Naive thymus-derived CD4-positive, alpha-beta T cell (primary cell): ENCODE results near the gene E2F4. TPM values are rescaled to one million over a fixed set of nuclear protein-coding genes. Genes with fewer than 3 reads are reported as not detected.

Source experiments
- ATAC-seq: fragments of 150-1000 bp; cut with Tn5 transposase; 2 replicates; pipeline ENCODE4 v1.10.0; 2021; ENCODE audit warnings: mild to moderate bottlenecking, moderate library complexity
- CTCF ChIA-PET: fragments of 350-600 bp; sonication (Branson Sonifier 250); formaldehyde crosslinking; loops from one replicate; lab custom pipeline; 2021; ENCODE audit warnings: antibody characterized with exemption; lab: Charles Lee
- POLR2A ChIA-PET: fragments of 350-600 bp; sonication (Branson Sonifier 250); formaldehyde crosslinking; loops from one replicate; lab custom pipeline; 2021; ENCODE audit warnings: antibody characterized with exemption, inconsistent platforms; lab: Charles Lee
- DNase-seq, 9 donors: peaks; one replicate each; pipeline versions ENCODE4 v3.0.0 to v3.0.0-alpha.2; 2020 to 2022; ENCODE audit warnings: mixed read lengths in 1 of 9
- H3K27ac ChIP-seq: one replicate; pipeline ENCODE4 v1.7.0; 2013; ENCODE audit warnings: mild to moderate bottlenecking, low read depth, low read length, moderate library complexity
- H3K27me3 ChIP-seq, 2 donors: one replicate each; pipeline ENCODE4 v1.7.0; 2013; ENCODE audit warnings: low read length in 2 of 2, mild to moderate bottlenecking in 2 of 2, moderate library complexity in 2 of 2; ENCODE audit not compliant: control insufficient read depth in 2 of 2, insufficient read depth in 2 of 2
- H3K36me3 ChIP-seq, 3 experiments: 1 replicate in 2 of 3; 2 replicates in 1 of 3; pipeline ENCODE4 v1.7.0; 2013; ENCODE audit warnings: low read length in 3 of 3, mild to moderate bottlenecking in 3 of 3, moderate library complexity in 1 of 3; ENCODE audit not compliant: insufficient read depth in 3 of 3, control insufficient read depth in 2 of 3
- H3K4me1 ChIP-seq, 2 donors: one replicate each; pipeline ENCODE4 v1.7.0; 2013; ENCODE audit warnings: low read length in 2 of 2, mild to moderate bottlenecking in 2 of 2, moderate library complexity in 1 of 2; ENCODE audit not compliant: control insufficient read depth in 2 of 2, insufficient read depth in 2 of 2
- H3K4me3 ChIP-seq: 2 replicates; pipeline ENCODE4 v1.7.0; 2013; ENCODE audit warnings: mild to moderate bottlenecking, low read length
- H3K9me3 ChIP-seq, 3 experiments: 1 replicate in 2 of 3; 2 replicates in 1 of 3; pipeline ENCODE4 v1.7.0; 2013; ENCODE audit warnings: low read length in 3 of 3; ENCODE audit not compliant: control insufficient read depth in 2 of 3
- H3K27ac Mint-ChIP-seq, 9 donors: one replicate each; pipeline ENCODE4 v1.8.0; 2020 to 2022; ENCODE audit warnings: mixed read lengths in 9 of 9, mild to moderate bottlenecking in 8 of 9, moderate library complexity in 5 of 9, inconsistent platforms in 2 of 9
- H3K27me3 Mint-ChIP-seq, 5 donors: one replicate each; pipeline ENCODE4 v1.8.0; 2021 to 2022; ENCODE audit warnings: mixed read lengths in 5 of 5, mild to moderate bottlenecking in 1 of 5
- H3K36me3 Mint-ChIP-seq, 5 donors: one replicate each; pipeline ENCODE4 v1.8.0; 2020 to 2022; ENCODE audit warnings: mixed read lengths in 5 of 5, mild to moderate bottlenecking in 3 of 5, inconsistent platforms in 1 of 5
- H3K4me1 Mint-ChIP-seq, 7 donors: one replicate each; pipeline ENCODE4 v1.8.0; 2020 to 2022; ENCODE audit warnings: mixed read lengths in 7 of 7, mild to moderate bottlenecking in 3 of 7, inconsistent platforms in 1 of 7
- H3K4me3 Mint-ChIP-seq, 10 donors: one replicate each; pipeline ENCODE4 v1.8.0; 2020 to 2022; ENCODE audit warnings: mild to moderate bottlenecking in 10 of 10, mixed read lengths in 10 of 10, moderate library complexity in 6 of 10, inconsistent platforms in 2 of 10
- H3K9me3 Mint-ChIP-seq, 11 donors: one replicate each; pipeline ENCODE4 v1.8.0; 2020 to 2022; ENCODE audit warnings: mixed read lengths in 11 of 11, mild to moderate bottlenecking in 4 of 11, inconsistent platforms in 1 of 11, moderate library complexity in 1 of 11
- intact Hi-C, 2 donors: fragments of 100-400 bp; cut with micrococcal nuclease; formaldehyde crosslinking; loops; one replicate each; pipeline ENCODE4 v1.15.1; 2023
- polyA plus RNA-seq, 2 donors: library from polyadenylated mRNA; unstranded; fragments of 300-500 nt; fragmentation: Illumina TruSeq; gene quantifications; one replicate each; pipeline ENCODE4 v1.2.3, GENCODE V29; 2021
- total RNA-seq, 6 experiments: library from RNA in 5 of 6; stranded (reverse) in 5 of 6; gene quantifications; 1 replicate in 5 of 6; 2 replicates in 1 of 6; pipeline ENCODE4 v1.2.3 and lab custom pipeline; 2021 to 2026

Gene E2F4
- total and polyA plus RNA-seq, 7 experiments from 2014 or later: 59.4 to 133 (median 73.0) TPM

- Mint-ChIP-seq H3K4me3 (no peak overlapping the region), H3K36me3 (peaks cover 0 to 4% (median 0%) of the 10 kb centered on the region in 5 donors), H3K27ac (peak overlapping the region in 1 of 9 donors; percentile 64), H3K27me3 (no peaks in the 10 kb centered on the region), H3K4me1 (peaks cover 0 to 5% (median 0%) of the 10 kb centered on the region in 7 donors), H3K9me3 (peaks cover 0 to 1% (median 0%) of the 10 kb centered on the region in 11 donors)
- Histone ChIP-seq H3K4me1 (no peaks in the 10 kb centered on the region), H3K4me3 (no peak overlapping the region), H3K36me3 (peaks cover 0 to 3% (median 0%) of the 10 kb centered on the region in 3 experiments), H3K27me3 (no peaks in the 10 kb centered on the region), H3K27ac (no peak overlapping the region), H3K9me3 (no peaks in the 10 kb centered on the region)
- no peak for ATAC-seq
- intact Hi-C loops: no loop called here
- DNase-seq: no peak
- ChIA-PET CTCF (no interaction called here), POLR2A (interaction anchor here (2.0 kb wide), 1 partner anchor 12 kb away, joined by 5 read pairs; no protein-coding TSS in a partner anchor)
These were observed 18.3 kb downstream of the E2F4 start for GRCh38 chr16:67210069-67210937.

- H3K9me3 ChIP-seq: no peaks in the 10 kb centered on the region
- DNase-seq: no peak
- ChIA-PET CTCF (no interaction called here), POLR2A (no interaction called here)
- Mint-ChIP-seq H3K4me3 (no peak overlapping the region), H3K4me1 (peaks cover 0 to 9% (median 3%) of the 10 kb centered on the region in 7 donors), H3K27me3 (no peaks in the 10 kb centered on the region), H3K36me3 (peaks cover 0 to 5% (median 0%) of the 10 kb centered on the region in 5 donors), H3K9me3 (peaks cover 0 to 1% (median 0%) of the 10 kb centered on the region in 11 donors), H3K27ac (no peak overlapping the region)
- H3K4me1 ChIP-seq: no peaks in the 10 kb centered on the region
- H3K27ac ChIP-seq: no peak overlapping the region
- no peaks in the 10 kb centered on the region for H3K27me3 ChIP-seq
- H3K36me3 ChIP-seq: peaks cover 0 to 3% (median 0%) of the 10 kb centered on the region in 3 experiments
- ATAC-seq: no peak
- intact Hi-C loops: no loop called here
- H3K4me3 ChIP-seq: no peak overlapping the region
These were observed 19.7 kb downstream of the E2F4 start for GRCh38 chr16:67211674-67212073.

- H3K36me3 Mint-ChIP-seq: peaks cover 0 to 11% (median 6%) of the 10 kb centered on the region in 5 donors
- Histone ChIP-seq H3K4me3 (no peak overlapping the region), H3K27ac (no peak overlapping the region), H3K27me3 (no peaks in the 10 kb centered on the region), H3K36me3 (peaks cover 0 to 3% (median 0%) of the 10 kb centered on the region in 3 experiments), H3K4me1 (no peaks in the 10 kb centered on the region), H3K9me3 (no peaks in the 10 kb centered on the region)
- peaks cover 0 to 16% (median 3%) of the 10 kb centered on the region in 7 donors for H3K4me1 Mint-ChIP-seq
- H3K9me3 Mint-ChIP-seq: peaks cover 0 to 1% (median 0%) of the 10 kb centered on the region in 11 donors
- ChIA-PET POLR2A (interaction anchor here (0.9 kb wide), 2 partner anchors 32 to 280 kb away, joined by 3 read pairs; no protein-coding TSS in a partner anchor), CTCF (no interaction called here)
- DNase-seq (no peak), ATAC-seq (no peak)
- intact Hi-C loops: no loop called here
- no peak overlapping the region for H3K4me3 Mint-ChIP-seq
- no peaks in the 10 kb centered on the region for H3K27me3 Mint-ChIP-seq
- no peak overlapping the region for H3K27ac Mint-ChIP-seq
These were observed 20.8 kb downstream of the E2F4 start for GRCh38 chr16:67212766-67213165.

GRCh38 chr16:67213197-67214019, 21.5 kb downstream of the E2F4 start:
- H3K4me3 Mint-ChIP-seq: no peak overlapping the region
- ChIA-PET CTCF (no interaction called here), POLR2A (interaction anchor here (0.7 to 0.9 kb wide), 3 partner anchors 8 to 280 kb away, joined by 3 read pairs; no protein-coding TSS in a partner anchor)
- Histone ChIP-seq H3K36me3 (peaks cover 0 to 3% (median 0%) of the 10 kb centered on the region in 3 experiments), H3K9me3 (no peaks in the 10 kb centered on the region), H3K4me1 (no peaks in the 10 kb centered on the region), H3K27me3 (no peaks in the 10 kb centered on the region), H3K4me3 (no peak overlapping the region), H3K27ac (no peak overlapping the region)
- DNase-seq: no peak
- H3K27me3 Mint-ChIP-seq: no peaks in the 10 kb centered on the region
- H3K9me3 Mint-ChIP-seq: peaks cover 0 to 1% (median 0%) of the 10 kb centered on the region in 11 donors
- intact Hi-C loops: no loop called here
- H3K27ac Mint-ChIP-seq: no peak overlapping the region
- H3K36me3 Mint-ChIP-seq: peaks cover 0 to 11% (median 6%) of the 10 kb centered on the region in 5 donors
- no peak for ATAC-seq
- peaks cover 0 to 18% (median 3%) of the 10 kb centered on the region in 7 donors for H3K4me1 Mint-ChIP-seq

- no peak overlapping the region for H3K27ac ChIP-seq
- POLR2A ChIA-PET: no interaction called here
- ATAC-seq: no peak
- no peaks in the 10 kb centered on the region for H3K4me1 ChIP-seq
- no peaks in the 10 kb centered on the region for H3K27me3 ChIP-seq
- H3K9me3 Mint-ChIP-seq: no peaks in the 10 kb centered on the region
- peak overlapping the region in 3 of 9 donors; percentile 4 to 86 (median 36) for H3K27ac Mint-ChIP-seq
- no peak overlapping the region for H3K4me3 ChIP-seq
- peaks cover 0 to 18% (median 9%) of the 10 kb centered on the region in 7 donors for H3K4me1 Mint-ChIP-seq
- intact Hi-C loops: no loop called here
- CTCF ChIA-PET: no interaction called here
- H3K36me3 ChIP-seq: no peaks in the 10 kb centered on the region
- no peaks in the 10 kb centered on the region for H3K9me3 ChIP-seq
- no peak for DNase-seq
- peaks cover 0 to 15% (median 11%) of the 10 kb centered on the region in 5 donors for H3K36me3 Mint-ChIP-seq
- H3K4me3 Mint-ChIP-seq: peak overlapping the region in 1 of 10 donors; percentile 34
- H3K27me3 Mint-ChIP-seq: no peaks in the 10 kb centered on the region
These were observed 23.8 kb downstream of the E2F4 start for GRCh38 chr16:67215706-67216105.

- Histone ChIP-seq H3K36me3 (no peaks in the 10 kb centered on the region), H3K4me1 (no peaks in the 10 kb centered on the region), H3K27me3 (no peaks in the 10 kb centered on the region), H3K9me3 (no peaks in the 10 kb centered on the region), H3K27ac (no peak overlapping the region), H3K4me3 (no peak overlapping the region)
- Mint-ChIP-seq H3K27me3 (no peaks in the 10 kb centered on the region), H3K9me3 (no peaks in the 10 kb centered on the region), H3K4me1 (peaks cover 0 to 18% (median 12%) of the 10 kb centered on the region in 7 donors), H3K36me3 (peaks cover 2 to 16% (median 14%) of the 10 kb centered on the region in 5 donors), H3K4me3 (no peak overlapping the region), H3K27ac (peak overlapping the region in 1 of 9 donors; percentile 59)
- peak; percentile 61 for ATAC-seq
- ChIA-PET POLR2A (no interaction called here), CTCF (no interaction called here)
- intact Hi-C loops: no loop called here
- no peak for DNase-seq
These were observed 24.9 kb downstream of the E2F4 start for GRCh38 chr16:67216612-67217490.
